ENCODE data around the gene SYCN.

DNA sequence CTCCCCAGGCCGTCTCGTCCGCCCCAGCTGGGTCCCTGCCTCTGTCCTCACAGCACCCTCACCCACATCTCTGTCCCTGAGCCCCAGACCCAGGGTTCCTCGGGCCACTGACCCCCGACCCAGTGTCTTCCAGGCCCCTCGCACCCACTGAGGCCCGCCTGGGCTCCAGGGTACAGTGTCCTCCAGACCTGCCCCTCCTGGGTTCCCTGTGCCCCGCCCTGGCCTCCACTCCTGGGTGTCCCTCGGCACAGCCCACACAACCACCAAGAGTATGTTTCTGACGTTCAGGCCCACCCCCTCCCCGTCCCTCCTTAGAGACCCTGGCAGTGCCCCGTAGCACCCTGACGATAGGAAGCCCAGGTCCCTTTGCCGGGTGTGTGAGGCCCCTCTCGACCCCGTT lies 29.9 kb downstream of the SYCN start:
- TF ChIP-seq, protein P1, sequence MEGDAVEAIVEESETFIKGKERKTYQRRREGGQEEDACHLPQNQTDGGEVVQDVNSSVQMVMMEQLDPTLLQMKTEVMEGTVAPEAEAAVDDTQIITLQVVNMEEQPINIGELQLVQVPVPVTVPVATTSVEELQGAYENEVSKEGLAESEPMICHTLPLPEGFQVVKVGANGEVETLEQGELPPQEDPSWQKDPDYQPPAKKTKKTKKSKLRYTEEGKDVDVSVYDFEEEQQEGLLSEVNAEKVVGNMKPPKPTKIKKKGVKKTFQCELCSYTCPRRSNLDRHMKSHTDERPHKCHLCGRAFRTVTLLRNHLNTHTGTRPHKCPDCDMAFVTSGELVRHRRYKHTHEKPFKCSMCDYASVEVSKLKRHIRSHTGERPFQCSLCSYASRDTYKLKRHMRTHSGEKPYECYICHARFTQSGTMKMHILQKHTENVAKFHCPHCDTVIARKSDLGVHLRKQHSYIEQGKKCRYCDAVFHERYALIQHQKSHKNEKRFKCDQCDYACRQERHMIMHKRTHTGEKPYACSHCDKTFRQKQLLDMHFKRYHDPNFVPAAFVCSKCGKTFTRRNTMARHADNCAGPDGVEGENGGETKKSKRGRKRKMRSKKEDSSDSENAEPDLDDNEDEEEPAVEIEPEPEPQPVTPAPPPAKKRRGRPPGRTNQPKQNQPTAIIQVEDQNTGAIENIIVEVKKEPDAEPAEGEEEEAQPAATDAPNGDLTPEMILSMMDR (IDR thresholded peaks at IDR 0.05): no peak
- TF ChIP-seq POLR2A (IDR thresholded peaks at IDR 0.05): no peak

Measured in lower leg skin (tissue), 3 donors.